ENCODE data around the gene OPN1LW.

DNA sequence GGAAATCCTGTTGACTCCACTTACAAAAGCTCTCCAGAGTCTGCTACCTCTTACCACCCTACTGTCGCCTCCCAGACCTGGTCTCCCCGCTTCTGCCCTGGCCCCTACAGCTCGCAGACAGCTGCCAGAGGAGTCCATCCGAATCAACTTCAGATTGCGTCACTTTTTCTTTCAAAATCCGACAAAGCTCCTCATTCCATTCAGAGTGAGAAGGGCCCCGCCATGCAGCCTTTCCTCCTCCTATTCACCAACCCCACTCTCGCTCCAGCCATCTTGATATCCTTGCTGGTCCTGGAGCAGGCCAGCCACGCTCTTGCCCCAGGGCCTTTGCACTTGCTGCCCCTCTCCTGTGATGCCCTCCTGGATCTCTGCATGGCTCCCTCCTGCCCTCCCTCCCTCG lies 5.2 kb upstream of the OPN1LW start:
- TF ChIP-seq, protein P1, sequence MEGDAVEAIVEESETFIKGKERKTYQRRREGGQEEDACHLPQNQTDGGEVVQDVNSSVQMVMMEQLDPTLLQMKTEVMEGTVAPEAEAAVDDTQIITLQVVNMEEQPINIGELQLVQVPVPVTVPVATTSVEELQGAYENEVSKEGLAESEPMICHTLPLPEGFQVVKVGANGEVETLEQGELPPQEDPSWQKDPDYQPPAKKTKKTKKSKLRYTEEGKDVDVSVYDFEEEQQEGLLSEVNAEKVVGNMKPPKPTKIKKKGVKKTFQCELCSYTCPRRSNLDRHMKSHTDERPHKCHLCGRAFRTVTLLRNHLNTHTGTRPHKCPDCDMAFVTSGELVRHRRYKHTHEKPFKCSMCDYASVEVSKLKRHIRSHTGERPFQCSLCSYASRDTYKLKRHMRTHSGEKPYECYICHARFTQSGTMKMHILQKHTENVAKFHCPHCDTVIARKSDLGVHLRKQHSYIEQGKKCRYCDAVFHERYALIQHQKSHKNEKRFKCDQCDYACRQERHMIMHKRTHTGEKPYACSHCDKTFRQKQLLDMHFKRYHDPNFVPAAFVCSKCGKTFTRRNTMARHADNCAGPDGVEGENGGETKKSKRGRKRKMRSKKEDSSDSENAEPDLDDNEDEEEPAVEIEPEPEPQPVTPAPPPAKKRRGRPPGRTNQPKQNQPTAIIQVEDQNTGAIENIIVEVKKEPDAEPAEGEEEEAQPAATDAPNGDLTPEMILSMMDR (IDR thresholded peaks at IDR 0.05) = no peak
- TF ChIP-seq EZH2 (IDR thresholded peaks at IDR 0.05; ENCODE audit: borderline replicate concordance, insufficient read depth, low read depth, low read length, poor library complexity, severe bottlenecking) = no peak

All from B cell (primary cell).